Large intestine (tissue), 3 donors: ENCODE results near the gene NBEA. TPM values are rescaled to one million over a fixed set of nuclear protein-coding genes. Genes with fewer than 3 reads are reported as not detected.
A peak's percentile ranks its signal among the peaks of the same experiment; 100 is the strongest.

Experiments
- DNase-seq, 2 donors: peaks; one replicate each; pipeline versions ENCODE4 v3.0.0 to v3.0.0-alpha.2; 2013
- H3K27ac ChIP-seq: one replicate; pipeline ENCODE4 v1.5.1; 2013; ENCODE audit warnings: low read length
- H3K27me3 ChIP-seq: 2 replicates; pipeline ENCODE4 v1.6.1; 2013; ENCODE audit warnings: low read length; ENCODE audit not compliant: control insufficient read depth, insufficient read depth
- H3K36me3 ChIP-seq: 2 replicates; pipeline ENCODE4 v1.6.1; 2013; ENCODE audit warnings: low read length; ENCODE audit not compliant: control insufficient read depth, insufficient read depth
- H3K4me1 ChIP-seq: one replicate; pipeline ENCODE4 v1.6.1; 2013; ENCODE audit warnings: low read length; ENCODE audit not compliant: control insufficient read depth, insufficient read depth
- H3K4me3 ChIP-seq: one replicate; pipeline ENCODE4 v1.5.1; 2013; ENCODE audit warnings: low read length
- H3K9me3 ChIP-seq: one replicate; pipeline ENCODE4 v1.6.1; 2013; ENCODE audit warnings: mild to moderate bottlenecking, low read depth, low read length, moderate library complexity; ENCODE audit not compliant: control insufficient read depth
- WGBS: methylation state at CpG from one replicate; pipeline ENCODE4 v1.1.5; 2013; ENCODE audit warnings: low lambda C conversion rate; ENCODE audit not compliant: insufficient coverage; 5-methylcytosine and 5-hydroxymethylcytosine counted together
- polyA plus RNA-seq: library from polyadenylated mRNA; unstranded; fragments of 120-200 nt; gene quantifications from one replicate; pipeline ENCODE4 v1.2.1, GENCODE V29; 2013

NBEA gene
- polyA plus RNA-seq, 1 donor: 8.7 TPM

GRCh38 chr13:35129500-35129899 lies 187.4 kb downstream of the NBEA start:
- H3K4me3 ChIP-seq: no peak overlapping the region
- H3K36me3 ChIP-seq: no peaks in the 10 kb centered on the region
- H3K27me3 ChIP-seq: no peaks in the 10 kb centered on the region
- no peaks in the 10 kb centered on the region for H3K4me1 ChIP-seq
- H3K9me3 ChIP-seq: no peaks in the 10 kb centered on the region
- no peak for DNase-seq
- H3K27ac ChIP-seq: no peak overlapping the region

- H3K4me1 ChIP-seq: no peaks in the 10 kb centered on the region
- no peaks in the 10 kb centered on the region for H3K9me3 ChIP-seq
- H3K36me3 ChIP-seq: no peaks in the 10 kb centered on the region
- no peak overlapping the region for H3K4me3 ChIP-seq
- no peak for DNase-seq
- H3K27me3 ChIP-seq: no peaks in the 10 kb centered on the region
- no peak overlapping the region for H3K27ac ChIP-seq
Measured at GRCh38 chr13:35131471-35131870, 189.4 kb downstream of the NBEA start.

DNA sequence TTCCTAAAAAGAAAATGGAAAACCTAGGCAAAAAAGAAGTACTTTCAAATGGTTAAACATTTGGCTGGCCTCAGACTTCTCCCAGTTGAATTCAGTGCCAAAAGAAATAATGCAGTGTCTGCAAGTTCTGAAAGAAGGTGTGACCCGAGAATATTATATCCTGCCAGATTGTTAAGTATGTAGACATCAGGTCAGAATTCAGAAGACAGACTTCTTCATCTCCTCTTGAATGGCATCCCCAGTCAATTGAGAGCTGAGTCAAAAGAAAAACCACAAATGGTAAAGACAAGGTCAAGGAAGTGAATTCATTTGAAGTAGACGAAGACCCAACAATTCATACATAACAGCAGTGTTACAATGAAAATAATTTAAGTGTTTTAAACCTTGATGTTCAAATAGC lies 194.5 kb downstream of the NBEA start:
- no peak for DNase-seq
- no peak overlapping the region for H3K4me3 ChIP-seq
- WGBS: no CpG with 5 or more reads among the region's 2 CpGs

DNA sequence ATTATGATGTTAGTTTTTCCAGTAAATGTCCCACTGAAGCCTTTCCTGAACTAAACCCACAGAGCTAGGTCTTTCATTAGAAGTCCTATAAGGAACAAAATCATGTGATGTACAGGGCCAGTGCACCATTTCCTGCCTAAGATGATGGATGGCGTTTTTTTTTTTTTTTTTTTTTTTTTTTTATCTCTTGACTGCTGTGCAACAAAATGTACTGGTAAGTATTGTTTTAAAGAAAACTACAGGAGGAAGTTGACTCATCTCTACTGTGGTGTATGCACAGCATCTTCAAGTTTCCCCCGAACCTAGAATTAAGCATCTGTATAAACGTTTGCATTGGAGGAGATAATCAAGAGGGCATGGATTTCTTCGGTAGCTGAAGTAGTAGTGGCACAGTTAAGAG lies 197.5 kb downstream of the NBEA start:
- Histone ChIP-seq H3K4me3 (no peak overlapping the region), H3K27me3 (no peaks in the 10 kb centered on the region), H3K36me3 (no peaks in the 10 kb centered on the region), H3K27ac (no peak overlapping the region), H3K4me1 (no peaks in the 10 kb centered on the region), H3K9me3 (no peaks in the 10 kb centered on the region)
- no peak for DNase-seq
- 83% methylated on average over 1 of the region's 4 CpGs for WGBS

More for the DNA sequence above, 194.5 kb downstream of the NBEA start:
- H3K36me3 ChIP-seq: no peaks in the 10 kb centered on the region
- H3K4me1 ChIP-seq: no peaks in the 10 kb centered on the region
- H3K9me3 ChIP-seq: no peaks in the 10 kb centered on the region
- H3K27ac ChIP-seq: no peak overlapping the region
- no peaks in the 10 kb centered on the region for H3K27me3 ChIP-seq

DNA sequence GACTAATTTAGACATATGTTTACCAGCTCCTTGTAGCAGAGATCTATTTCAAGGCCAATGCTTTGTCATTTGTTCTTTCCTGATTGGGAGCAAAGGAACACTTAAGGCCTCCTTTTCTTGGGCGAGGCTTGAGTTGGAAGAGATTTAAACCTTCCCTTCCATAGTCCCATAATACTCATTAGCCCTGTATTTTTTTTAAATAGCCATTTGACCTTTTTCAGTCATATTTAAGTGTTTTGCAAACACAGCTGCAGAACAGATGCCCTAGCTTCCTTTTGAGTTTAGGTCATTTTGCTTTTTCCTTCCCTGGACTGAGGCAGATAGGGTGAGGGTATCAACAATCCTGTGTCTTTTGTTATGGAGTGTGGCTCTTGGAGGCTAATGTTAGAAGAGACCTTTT lies 198.3 kb downstream of the NBEA start:
- no peak for DNase-seq
- H3K9me3 ChIP-seq: no peaks in the 10 kb centered on the region
- H3K27me3 ChIP-seq: no peaks in the 10 kb centered on the region
- H3K36me3 ChIP-seq: no peaks in the 10 kb centered on the region
- 80% methylated on average over 1 of the region's 1 CpG for WGBS
- H3K27ac ChIP-seq: no peak overlapping the region
- H3K4me1 ChIP-seq: no peaks in the 10 kb centered on the region
- H3K4me3 ChIP-seq: no peak overlapping the region

DNA sequence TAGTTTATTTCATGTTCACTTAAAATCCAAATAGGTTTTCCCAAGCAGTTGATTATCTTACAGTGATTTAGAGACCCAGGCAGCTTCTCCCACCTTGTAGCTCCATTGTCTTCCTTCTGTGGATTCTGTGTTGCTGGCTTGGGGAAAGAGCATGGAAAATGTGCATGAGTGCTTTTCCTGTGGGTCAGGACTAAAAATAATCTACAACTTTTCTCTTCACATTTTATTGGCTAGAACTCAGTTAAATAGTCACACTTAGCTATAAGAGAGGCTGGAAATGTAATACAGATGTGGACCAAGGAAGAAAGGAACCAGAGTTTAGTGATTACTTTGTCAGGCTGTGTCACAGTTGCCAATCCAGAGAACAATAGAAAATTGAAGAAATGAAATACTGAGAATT lies 198.8 kb downstream of the NBEA start:
- no peaks in the 10 kb centered on the region for H3K27me3 ChIP-seq
- no peaks in the 10 kb centered on the region for H3K9me3 ChIP-seq
- H3K4me1 ChIP-seq: no peaks in the 10 kb centered on the region
- no peak for DNase-seq
- no peaks in the 10 kb centered on the region for H3K36me3 ChIP-seq
- no peak overlapping the region for H3K27ac ChIP-seq
- no peak overlapping the region for H3K4me3 ChIP-seq

DNA sequence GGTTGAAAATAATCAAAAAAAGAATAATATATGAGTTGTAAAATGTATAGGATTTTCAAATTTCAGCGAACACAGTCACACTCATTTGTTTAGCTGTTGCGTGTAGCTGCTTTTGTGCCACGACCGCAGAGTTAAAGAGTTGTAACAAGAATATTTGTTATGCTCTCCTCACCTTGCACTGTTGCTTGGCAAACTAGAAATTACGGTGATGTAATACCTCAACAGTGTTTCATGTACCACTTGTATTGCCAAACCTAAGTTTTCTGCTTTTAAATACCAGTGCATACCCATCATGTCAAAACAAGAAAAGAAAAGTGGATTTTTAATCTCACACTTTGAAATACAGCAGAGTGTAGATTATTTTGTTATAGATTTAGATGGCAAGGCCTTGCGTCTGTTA lies 201.1 kb downstream of the NBEA start:
- DNase-seq: no peak
- Histone ChIP-seq H3K36me3 (no peaks in the 10 kb centered on the region), H3K27ac (no peak overlapping the region), H3K4me3 (no peak overlapping the region), H3K9me3 (no peaks in the 10 kb centered on the region), H3K27me3 (no peaks in the 10 kb centered on the region), H3K4me1 (no peaks in the 10 kb centered on the region)
- WGBS: 91% methylated on average over 3 of the region's 6 CpGs

GRCh38 chr13:35144166-35144890 lies 202.3 kb downstream of the NBEA start:
- Histone ChIP-seq H3K4me1 (no peaks in the 10 kb centered on the region), H3K27me3 (no peaks in the 10 kb centered on the region), H3K4me3 (no peak overlapping the region), H3K36me3 (no peaks in the 10 kb centered on the region), H3K9me3 (no peaks in the 10 kb centered on the region), H3K27ac (no peak overlapping the region)
- DNase-seq: no peak
- 100% methylated on average over 1 of the region's 2 CpGs for WGBS

DNA sequence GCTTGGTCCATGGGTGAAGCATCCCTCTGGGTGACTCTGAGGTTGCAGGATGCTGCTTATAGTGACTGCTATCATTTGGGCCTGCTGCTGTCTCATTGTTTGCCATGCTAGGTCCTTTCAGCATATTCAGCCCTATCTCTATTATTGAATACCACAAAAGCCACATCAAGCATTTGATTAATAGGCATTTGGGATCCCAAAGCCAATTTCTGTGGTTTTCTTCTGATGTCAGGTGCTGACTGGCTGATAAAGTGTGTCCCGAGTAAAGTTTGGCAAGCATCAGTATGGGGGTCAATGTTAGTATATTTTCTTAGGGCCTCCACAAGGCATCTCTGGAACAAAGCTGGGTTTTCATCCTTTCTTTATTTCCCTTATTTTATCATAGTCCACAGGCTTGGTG lies 204.6 kb downstream of the NBEA start:
- no CpG with 5 or more reads among the region's 1 CpG for WGBS
- H3K36me3 ChIP-seq: no peaks in the 10 kb centered on the region

GRCh38 chr13:35157143-35157755 lies 215.2 kb downstream of the NBEA start:
- Histone ChIP-seq H3K4me1 (no peaks in the 10 kb centered on the region), H3K9me3 (no peaks in the 10 kb centered on the region), H3K36me3 (no peaks in the 10 kb centered on the region), H3K27ac (no peak overlapping the region), H3K27me3 (no peaks in the 10 kb centered on the region), H3K4me3 (no peak overlapping the region)
- WGBS: 20% methylated on average over 1 of the region's 3 CpGs
- peak; percentile 6 to 26 for DNase-seq

More for the DNA sequence above, 204.6 kb downstream of the NBEA start:
- Histone ChIP-seq H3K27me3 (no peaks in the 10 kb centered on the region), H3K27ac (no peak overlapping the region), H3K4me3 (no peak overlapping the region), H3K4me1 (no peaks in the 10 kb centered on the region), H3K9me3 (no peaks in the 10 kb centered on the region)
- DNase-seq: no peak

- DNase-seq: no peak
- no peaks in the 10 kb centered on the region for H3K36me3 ChIP-seq
- 85% methylated on average over 4 of the region's 5 CpGs for WGBS
- H3K4me3 ChIP-seq: no peak overlapping the region
- H3K27me3 ChIP-seq: no peaks in the 10 kb centered on the region
- no peak overlapping the region for H3K27ac ChIP-seq
- no peaks in the 10 kb centered on the region for H3K9me3 ChIP-seq
- H3K4me1 ChIP-seq: no peaks in the 10 kb centered on the region
Measured at GRCh38 chr13:35159041-35159440, 217.0 kb downstream of the NBEA start.
